HEK293 (cell line): ENCODE data around the gene OR52E1.

Experiments used
- CTCF ChIA-PET: fragments of 350-600 bp; formaldehyde crosslinking; extraction: SDS; loops from one replicate; lab custom pipeline; 2021; ENCODE audit warnings: antibody characterized with exemption; lab: Yijun Ruan, JAX
- POLR2A ChIA-PET: fragments of 300-600 bp; formaldehyde crosslinking; extraction: SDS; loops from one replicate; lab custom pipeline; 2020; ENCODE audit warnings: antibody characterized with exemption, inconsistent platforms; lab: Yijun Ruan, JAX
- H3K27ac ChIP-seq: fragments of 200-500 bp; sonication (Bioruptor generic); 2 replicates; pipeline ENCODE4 v1.5.1; 2014; ENCODE audit warnings: low read depth, low read length, control low read depth, inconsistent platforms; ENCODE audit errors: extremely low read depth
- H3K36me3 ChIP-seq, 2 experiments: fragments of 200-500 bp in 1 of 2; sonication (Bioruptor generic) in 1 of 2; 1 replicate in 1 of 2; 2 replicates in 1 of 2; pipeline ENCODE4 v1.5.1; 2014 to 2017; ENCODE audit warnings: inconsistent platforms in 2 of 2, low read length in 2 of 2; ENCODE audit not compliant: control insufficient read depth in 2 of 2, insufficient read depth in 1 of 2
- H3K4me1 ChIP-seq: fragments of 200-500 bp; sonication (Bioruptor generic); 2 replicates; pipeline ENCODE4 v1.5.1; 2014; ENCODE audit warnings: mild to moderate bottlenecking, low read length, inconsistent platforms; ENCODE audit not compliant: control insufficient read depth, insufficient read depth
- H3K4me3 ChIP-seq: 2 replicates; pipeline ENCODE4 v1.5.1; 2011; ENCODE audit warnings: low read depth, mild to moderate bottlenecking, control low read depth, low read length, moderate library complexity
- H3K9me3 ChIP-seq: fragments of 200-500 bp; sonication (Bioruptor generic); 2 replicates; pipeline ENCODE4 v1.5.1; 2014; ENCODE audit warnings: low read depth, low read length, inconsistent platforms; ENCODE audit not compliant: control insufficient read depth, insufficient read depth
- HIC1 ChIP-seq: fragments of 450-650 bp; formaldehyde crosslinking; IDR thresholded peaks from 2 replicates; pipeline ENCODE4 v1.5.1; 2016; ENCODE audit warnings: missing biosample characterization, missing genetic modification characterization
- KLF10 ChIP-seq: fragments of 450-650 bp; IDR thresholded peaks from 2 replicates; pipeline ENCODE4 v1.5.1; 2018; ENCODE audit warnings: missing biosample characterization, mild to moderate bottlenecking, missing genetic modification characterization
- KLF17 ChIP-seq: fragments of 450-650 bp; formaldehyde crosslinking; IDR thresholded peaks from 2 replicates; pipeline ENCODE4 v1.5.1; 2016; ENCODE audit warnings: missing biosample characterization, missing genetic modification characterization
- OVOL3 ChIP-seq: fragments of 450-650 bp; formaldehyde crosslinking; IDR thresholded peaks from 2 replicates; pipeline ENCODE4 v1.5.1; 2016; ENCODE audit warnings: missing biosample characterization, missing genetic modification characterization
- ZBTB10 ChIP-seq: fragments of 450-650 bp; formaldehyde crosslinking; IDR thresholded peaks from 2 replicates; pipeline ENCODE4 v1.5.1; 2016; ENCODE audit warnings: missing biosample characterization, missing genetic modification characterization
- ZBTB8A ChIP-seq: fragments of 450-650 bp; formaldehyde crosslinking; IDR thresholded peaks from 2 replicates; pipeline ENCODE4 v1.5.1; 2016; ENCODE audit warnings: missing biosample characterization, missing genetic modification characterization
- ZFP69B ChIP-seq: fragments of 450-650 bp; formaldehyde crosslinking; IDR thresholded peaks from 2 replicates; pipeline ENCODE4 v1.5.1; 2016; ENCODE audit warnings: missing biosample characterization, missing genetic modification characterization
- ZNF133 ChIP-seq: fragments of 450-650 bp; formaldehyde crosslinking; IDR thresholded peaks from 2 replicates; pipeline ENCODE4 v1.5.1; 2016; ENCODE audit warnings: missing biosample characterization, missing genetic modification characterization
- ZNF175 ChIP-seq: fragments of 450-650 bp; formaldehyde crosslinking; IDR thresholded peaks from 2 replicates; pipeline ENCODE4 v1.5.1; 2016; ENCODE audit warnings: missing biosample characterization, missing genetic modification characterization
- ZNF2 ChIP-seq: fragments of 450-650 bp; formaldehyde crosslinking; IDR thresholded peaks from 2 replicates; pipeline ENCODE4 v1.5.1; 2016; ENCODE audit warnings: missing biosample characterization, missing genetic modification characterization
- ZNF23 ChIP-seq: fragments of 450-650 bp; formaldehyde crosslinking; IDR thresholded peaks from 2 replicates; pipeline ENCODE4 v1.5.1; 2016; ENCODE audit warnings: missing biosample characterization, missing genetic modification characterization, borderline replicate concordance
- ZNF26 ChIP-seq: fragments of 450-650 bp; formaldehyde crosslinking; IDR thresholded peaks from 2 replicates; pipeline ENCODE4 v1.5.1; 2016; ENCODE audit warnings: missing biosample characterization, missing genetic modification characterization
- ZNF354C ChIP-seq: fragments of 450-650 bp; formaldehyde crosslinking; IDR thresholded peaks from 2 replicates; pipeline ENCODE4 v1.5.1; 2016; ENCODE audit warnings: missing biosample characterization, missing genetic modification characterization, low read depth, borderline replicate concordance
- ZNF423 ChIP-seq: fragments of 450-650 bp; formaldehyde crosslinking; IDR thresholded peaks from 2 replicates; pipeline ENCODE4 v1.5.1; 2016; ENCODE audit warnings: missing biosample characterization, missing genetic modification characterization
- ZNF510 ChIP-seq: fragments of 450-650 bp; formaldehyde crosslinking; IDR thresholded peaks from 2 replicates; pipeline ENCODE4 v1.5.1; 2018; ENCODE audit warnings: mild to moderate bottlenecking, missing genetic modification characterization, missing biosample characterization; ENCODE audit not compliant: insufficient replicate concordance
- ZNF518A ChIP-seq: fragments of 450-650 bp; formaldehyde crosslinking; conservative IDR thresholded peaks from 2 replicates; pipeline ENCODE4 v1.5.1; 2016; ENCODE audit warnings: low read depth, missing biosample characterization, missing genetic modification characterization
- ZNF544 ChIP-seq: fragments of 450-650 bp; formaldehyde crosslinking; IDR thresholded peaks from 2 replicates; pipeline ENCODE4 v1.5.0; 2017; ENCODE audit warnings: missing biosample characterization, missing genetic modification characterization
- ZNF707 ChIP-seq: fragments of 450-650 bp; formaldehyde crosslinking; IDR thresholded peaks from 2 replicates; pipeline ENCODE4 v1.5.1; 2016; ENCODE audit warnings: missing biosample characterization, missing genetic modification characterization
- ZSCAN30 ChIP-seq: fragments of 450-650 bp; IDR thresholded peaks from 2 replicates; pipeline ENCODE4 v1.5.1; 2018; ENCODE audit warnings: missing biosample characterization, mild to moderate bottlenecking, missing genetic modification characterization, moderate library complexity

The OR52E1 gene

GRCh38 chr11:5069272-5069671, at the start of gene OR52E1:
TSS of gene OR52E1 (plus strand) at chr11:5069572.
- POLR2A ChIA-PET, result no interaction called here
- CTCF ChIA-PET, result no interaction called here
- H3K27ac ChIP-seq, result no peak within 1 kb of the TSS

GRCh38 chr11:5021996-5022395, 47.4 kb upstream of the OR52E1 start:
- ChIA-PET CTCF (interaction anchor here (0.6 to 0.9 kb wide), 2 partner anchors 18 to 1273 kb away, joined by 4 read pairs; no protein-coding TSS in a partner anchor), POLR2A (no interaction called here)

More at GRCh38 chr11:5069272-5069671, at the start of gene OR52E1:
- H3K9me3 ChIP-seq, result no peaks in the 10 kb centered on the region
- no peaks in the 10 kb centered on the region for H3K36me3 ChIP-seq
- TF ChIP-seq ZNF707 (no peak), ZSCAN30 (tag by site-specific recombination) (no peak), ZNF26 (tag by site-specific recombination) (no peak), ZNF544 (tag by site-specific recombination) (no peak)
- no peak within 1 kb of the TSS for H3K4me3 ChIP-seq
- H3K4me1 ChIP-seq, result no peaks in the 10 kb centered on the region

GRCh38 chr11:5036669-5037068, 32.7 kb upstream of the OR52E1 start:
- no peaks in the 10 kb centered on the region for H3K4me1 ChIP-seq
- CTCF ChIA-PET, result no interaction called here
- H3K4me3 ChIP-seq, result no peak overlapping the region
- H3K9me3 ChIP-seq, result no peaks in the 10 kb centered on the region
- no peak overlapping the region for H3K27ac ChIP-seq
- TF ChIP-seq ZBTB8A (tag by site-specific recombination) (no peak), ZNF423 (tag by site-specific recombination) (no peak), HIC1 (tag by site-specific recombination) (no peak), ZNF23 (tag by site-specific recombination) (no peak), ZNF707 (no peak), KLF17 (no peak), ZBTB10 (tag by site-specific recombination) (no peak), ZNF518A (tag by site-specific recombination) (no peak)
- POLR2A ChIA-PET, result no interaction called here
- H3K36me3 ChIP-seq, result no peaks in the 10 kb centered on the region

More at GRCh38 chr11:5021996-5022395, 47.4 kb upstream of the OR52E1 start:
- TF ChIP-seq KLF10 (tag by site-specific recombination), result no peak
- TF ChIP-seq ZNF2 (tag by site-specific recombination), result no peak
- TF ChIP-seq ZNF354C (tag by site-specific recombination), result no peak
- no peak for TF ChIP-seq ZNF133
- no peak for TF ChIP-seq ZFP69B
- TF ChIP-seq OVOL3 (tag by site-specific recombination), result no peak
- no peak for TF ChIP-seq ZNF175 (tag by site-specific recombination)
- no peak for TF ChIP-seq ZNF510 (tag by site-specific recombination)
- H3K27ac ChIP-seq, result no peak overlapping the region
- H3K4me1 ChIP-seq, result no peaks in the 10 kb centered on the region
- H3K4me3 ChIP-seq, result no peak overlapping the region
- no peaks in the 10 kb centered on the region for H3K9me3 ChIP-seq
- no peaks in the 10 kb centered on the region for H3K36me3 ChIP-seq
